Peyer's patch (tissue), 4 donors: ENCODE data around the gene KAZN. TPM values are rescaled to one million over a fixed set of nuclear protein-coding genes. Genes with fewer than 3 reads are reported as not detected.

Experiments used
- DNase-seq, 3 donors: peaks; one replicate each; pipeline ENCODE4 v3.0.0-alpha.2; 2017 to 2019
- H3K27ac ChIP-seq, 4 donors: fragments of 200-600 bp; sonication (generic); one replicate each; pipeline ENCODE4 v1.5.1; 2016 to 2019
- H3K27me3 ChIP-seq, 2 donors: fragments of 200-600 bp; sonication (generic); one replicate each; pipeline ENCODE4 v1.5.1; 2019
- H3K36me3 ChIP-seq, 3 donors: fragments of 200-600 bp; sonication (generic); one replicate each; pipeline ENCODE4 v1.5.1; 2016 to 2019
- H3K4me1 ChIP-seq, 4 donors: fragments of 200-600 bp; sonication (generic); one replicate each; pipeline ENCODE4 v1.5.1; 2016 to 2019
- H3K4me3 ChIP-seq, 4 donors: fragments of 200-600 bp; sonication (generic); 1 replicate in 3 of 4; 2 replicates in 1 of 4; pipeline ENCODE4 v1.5.1; 2016 to 2019; ENCODE audit warnings: mild to moderate bottlenecking in 1 of 4
- H3K9me3 ChIP-seq, 4 donors: fragments of 200-600 bp; sonication (generic); one replicate each; pipeline ENCODE4 v1.5.1; 2016 to 2019; ENCODE audit warnings: mild to moderate bottlenecking in 1 of 4
- CTCF ChIP-seq, 6 experiments: fragments of 450-650 bp in 4 of 6; fragments of 200-600 bp in 2 of 6; sonication (generic) in 1 of 6; IDR thresholded peaks; one replicate each; pipeline ENCODE4 v1.5.1; 2017 to 2019; ENCODE audit warnings: antibody characterized with exemption in 6 of 6, mild to moderate bottlenecking in 3 of 6, moderate library complexity in 1 of 6
- POLR2A ChIP-seq, 2 donors: fragments of 450-650 bp; IDR thresholded peaks; one replicate each; pipeline ENCODE4 v1.5.1; 2017; ENCODE audit warnings: antibody characterized with exemption in 2 of 2, mild to moderate bottlenecking in 2 of 2, moderate library complexity in 2 of 2
- total RNA-seq, 4 donors: library from RNA; depleted of rRNA; stranded (reverse); fragments of >200 nt; gene quantifications; one replicate each; pipeline ENCODE4 v1.1.0, GENCODE V29; 2016

Gene KAZN
- total RNA-seq, 4 donors from 2014 or later: 14.9 to 25.5 (median 21.7) TPM

GRCh38 chr1:15100880-15101760 lies 502.6 kb downstream of the KAZN start:
- no peaks in the 10 kb centered on the region for H3K4me1 ChIP-seq
- no peak overlapping the region for H3K4me3 ChIP-seq
- H3K36me3 ChIP-seq: no peaks in the 10 kb centered on the region
- no peaks in the 10 kb centered on the region for H3K9me3 ChIP-seq
- H3K27me3 ChIP-seq: no peaks in the 10 kb centered on the region
- H3K27ac ChIP-seq: no peak overlapping the region
- no peak for DNase-seq
- TF ChIP-seq CTCF (IDR thresholded peaks at IDR 0.05) (no peak), POLR2A (IDR thresholded peaks at IDR 0.05) (no peak)

- H3K9me3 ChIP-seq: no peaks in the 10 kb centered on the region
- H3K27ac ChIP-seq: no peak overlapping the region
- no peaks in the 10 kb centered on the region for H3K4me1 ChIP-seq
- H3K27me3 ChIP-seq: no peaks in the 10 kb centered on the region
- no peaks in the 10 kb centered on the region for H3K36me3 ChIP-seq
- TF ChIP-seq POLR2A (IDR thresholded peaks at IDR 0.05) (no peak), CTCF (IDR thresholded peaks at IDR 0.05) (no peak)
- DNase-seq: no peak
- no peak overlapping the region for H3K4me3 ChIP-seq
These were observed 503.3 kb downstream of the KAZN start for GRCh38 chr1:15101801-15102200.

- no peaks in the 10 kb centered on the region for H3K27me3 ChIP-seq
- no peak overlapping the region for H3K4me3 ChIP-seq
- no peaks in the 10 kb centered on the region for H3K36me3 ChIP-seq
- DNase-seq: no peak
- H3K9me3 ChIP-seq: no peaks in the 10 kb centered on the region
- TF ChIP-seq POLR2A (IDR thresholded peaks at IDR 0.05) (no peak), CTCF (IDR thresholded peaks at IDR 0.05) (no peak)
- no peak overlapping the region for H3K27ac ChIP-seq
- no peaks in the 10 kb centered on the region for H3K4me1 ChIP-seq
These were observed 504.2 kb downstream of the KAZN start for GRCh38 chr1:15102646-15103045.

GRCh38 chr1:15103211-15103610 lies 504.7 kb downstream of the KAZN start:
- TF ChIP-seq CTCF (IDR thresholded peaks at IDR 0.05) (no peak), POLR2A (IDR thresholded peaks at IDR 0.05) (no peak)
- Histone ChIP-seq H3K36me3 (no peaks in the 10 kb centered on the region), H3K27ac (no peak overlapping the region), H3K4me1 (no peaks in the 10 kb centered on the region), H3K4me3 (no peak overlapping the region), H3K27me3 (no peaks in the 10 kb centered on the region), H3K9me3 (no peaks in the 10 kb centered on the region)
- no peak for DNase-seq

- no peaks in the 10 kb centered on the region for H3K27me3 ChIP-seq
- no peak overlapping the region for H3K27ac ChIP-seq
- H3K9me3 ChIP-seq: no peaks in the 10 kb centered on the region
- H3K4me3 ChIP-seq: no peak overlapping the region
- no peaks in the 10 kb centered on the region for H3K36me3 ChIP-seq
- no peaks in the 10 kb centered on the region for H3K4me1 ChIP-seq
- TF ChIP-seq POLR2A (IDR thresholded peaks at IDR 0.05) (no peak), CTCF (IDR thresholded peaks at IDR 0.05) (no peak)
- no peak for DNase-seq
These were observed 505.4 kb downstream of the KAZN start for GRCh38 chr1:15103906-15104305.
